NCI-H1436 treated with DMSO at 0.1 percent for 48 hours (cell line): ENCODE measurements around the gene ISM1.
"Not testable (repeated sequence)": the region's sequence is repeated elsewhere in the genome, so short reads cannot be mapped to it uniquely, and the experiment has no call there.

Experiments
- DNase-seq: peaks from one replicate; lab custom pipeline; 2025; lab: John Stamatoyannopoulos, UW

ISM1 gene

DNA sequence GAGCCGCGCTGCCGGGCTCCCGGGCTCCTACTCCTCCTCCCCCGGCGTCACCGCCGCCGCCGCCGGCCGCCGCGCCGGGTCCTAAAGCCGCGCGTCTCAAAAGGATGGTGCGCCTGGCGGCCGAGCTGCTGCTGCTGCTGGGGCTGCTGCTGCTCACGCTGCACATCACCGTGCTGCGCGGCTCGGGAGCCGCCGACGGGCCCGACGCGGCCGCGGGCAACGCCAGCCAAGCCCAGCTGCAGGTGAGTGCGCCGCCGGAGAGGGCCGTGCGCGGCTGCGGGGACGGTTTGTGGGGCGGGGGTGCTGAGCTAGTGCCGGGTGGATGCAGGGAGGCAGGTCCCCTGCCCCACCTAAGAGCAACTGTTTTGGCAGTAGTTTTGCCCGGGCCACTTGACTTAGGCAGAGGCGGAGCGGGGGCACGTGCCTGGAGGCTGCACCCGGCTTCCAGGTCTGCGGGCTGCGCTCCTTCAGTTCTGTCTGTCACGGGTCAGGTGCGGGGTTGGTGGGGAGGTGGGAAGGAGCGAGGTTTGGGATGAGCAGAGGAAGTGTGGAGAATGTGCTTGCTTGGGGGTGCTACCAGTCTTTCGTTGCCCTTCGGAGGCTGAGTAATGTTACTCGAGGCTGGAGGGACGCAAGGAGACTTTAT is 722 bp downstream of the ISM1 start:
- no peak for DNase-seq

DNA sequence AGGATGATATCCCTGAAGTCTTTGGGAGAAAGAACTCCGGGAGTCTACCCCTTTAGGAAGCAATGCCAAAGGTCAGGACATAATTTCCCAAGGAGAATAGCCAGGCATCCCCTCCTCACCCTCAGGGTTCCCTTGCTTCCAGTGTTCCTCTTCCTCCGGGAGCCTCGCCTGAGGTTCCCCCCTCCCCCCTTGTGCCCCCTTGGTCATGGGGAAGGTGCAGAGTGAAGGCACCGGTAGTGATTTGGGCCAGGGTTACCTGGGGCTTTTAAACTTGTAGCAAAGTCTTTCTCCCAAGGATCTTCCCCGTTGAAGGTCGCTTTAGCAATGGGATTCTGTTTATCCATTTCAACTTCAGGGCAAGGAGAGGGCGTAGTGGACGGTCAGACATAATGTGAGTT is 1.2 kb downstream of the ISM1 start:
- DNase-seq, result no peak

DNA sequence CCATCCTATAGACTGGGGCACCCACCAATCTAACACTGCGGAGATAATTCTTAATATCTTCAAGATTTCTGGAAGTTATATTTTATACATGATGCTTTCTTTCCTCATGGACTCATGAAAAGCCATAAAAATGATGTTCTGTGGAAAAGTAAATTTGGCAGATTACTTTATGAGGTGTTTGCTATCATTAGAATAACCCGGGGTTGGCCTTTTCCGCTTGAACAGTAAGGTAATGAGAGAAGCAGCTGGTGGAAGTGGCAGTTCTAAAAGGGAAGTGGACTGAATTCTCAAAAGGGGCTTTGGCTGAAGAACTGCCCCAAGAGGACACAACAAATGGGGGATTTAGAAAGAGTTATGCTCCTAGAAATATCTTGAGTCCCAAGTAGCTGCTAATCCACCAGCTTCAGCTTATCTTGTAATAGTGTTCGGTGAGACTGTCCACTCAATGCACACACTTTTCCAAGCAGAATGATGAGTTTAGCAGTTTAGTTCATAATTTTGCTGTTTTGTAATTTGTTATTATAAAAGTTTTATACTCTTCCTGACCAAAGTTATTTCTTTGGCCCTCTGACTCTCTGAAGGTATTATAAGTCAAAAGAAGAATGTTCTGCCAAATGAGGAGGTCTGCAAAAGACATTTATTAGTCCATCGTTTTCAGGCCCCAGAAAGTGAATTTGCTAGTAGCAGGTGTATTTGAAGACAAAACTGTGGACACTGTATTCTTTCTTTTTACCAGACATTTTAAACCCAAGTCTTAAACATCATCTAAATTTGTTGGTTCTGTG is 2.9 kb downstream of the ISM1 start:
- no peak for DNase-seq

DNA sequence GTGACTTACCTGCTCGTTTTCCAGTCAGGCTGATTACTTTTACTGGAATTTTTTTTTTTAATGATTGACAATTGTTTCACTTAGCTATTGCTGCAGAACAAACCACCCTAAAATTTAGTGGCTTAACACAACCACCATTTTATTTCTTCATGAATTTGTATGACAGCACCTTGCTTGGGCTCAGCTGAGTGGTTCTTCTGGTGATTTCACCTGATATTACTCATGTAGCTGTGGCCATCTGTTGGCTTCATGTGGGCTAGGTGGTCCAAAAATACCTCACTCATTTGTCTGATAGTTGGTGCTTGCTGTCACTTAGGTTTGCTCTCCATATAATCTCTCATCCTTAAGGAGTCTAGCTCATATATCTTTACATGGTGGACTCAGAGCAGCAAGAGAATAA is 5.3 kb downstream of the ISM1 start:
- no peak for DNase-seq

DNA sequence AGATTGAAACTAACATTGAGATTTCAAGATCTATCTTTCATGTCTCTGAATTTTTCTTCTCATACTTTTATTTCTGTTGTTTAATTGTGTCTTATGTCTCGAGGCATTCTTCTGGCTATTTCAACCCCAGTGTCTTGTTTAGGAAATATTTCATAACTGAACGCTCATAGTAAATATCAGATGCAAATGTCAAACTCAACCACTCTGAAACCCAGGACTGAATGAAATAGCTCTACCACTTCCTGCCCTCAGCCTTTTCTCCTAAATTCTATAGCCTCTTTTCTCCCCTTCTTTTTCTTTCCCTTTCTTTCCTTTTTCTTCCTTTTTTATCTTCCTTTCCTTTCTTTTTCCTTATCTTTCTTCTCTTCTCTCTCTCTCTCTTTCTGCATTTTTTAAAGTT is 7.7 kb downstream of the ISM1 start:
- DNase-seq, result no peak

DNA sequence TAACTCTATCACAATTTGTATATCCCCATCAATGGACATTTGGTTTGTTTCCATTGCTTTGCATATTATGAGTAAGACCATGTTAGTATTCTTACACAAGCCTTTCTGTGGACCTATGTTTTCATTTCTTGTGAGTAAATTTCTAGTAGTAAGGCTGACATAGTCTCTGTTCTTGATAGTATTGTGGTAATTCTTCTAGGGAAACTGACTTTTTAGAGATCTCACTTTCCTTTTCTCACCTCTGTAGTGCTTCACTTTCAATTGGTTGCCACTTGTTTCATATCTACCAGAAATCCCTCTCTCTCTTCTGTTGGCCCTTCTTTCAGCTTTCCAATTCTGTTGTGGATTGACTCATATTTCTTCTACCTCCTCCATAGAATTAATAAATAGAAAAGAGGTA is 8.5 kb downstream of the ISM1 start:
- DNase-seq, result no peak

DNA sequence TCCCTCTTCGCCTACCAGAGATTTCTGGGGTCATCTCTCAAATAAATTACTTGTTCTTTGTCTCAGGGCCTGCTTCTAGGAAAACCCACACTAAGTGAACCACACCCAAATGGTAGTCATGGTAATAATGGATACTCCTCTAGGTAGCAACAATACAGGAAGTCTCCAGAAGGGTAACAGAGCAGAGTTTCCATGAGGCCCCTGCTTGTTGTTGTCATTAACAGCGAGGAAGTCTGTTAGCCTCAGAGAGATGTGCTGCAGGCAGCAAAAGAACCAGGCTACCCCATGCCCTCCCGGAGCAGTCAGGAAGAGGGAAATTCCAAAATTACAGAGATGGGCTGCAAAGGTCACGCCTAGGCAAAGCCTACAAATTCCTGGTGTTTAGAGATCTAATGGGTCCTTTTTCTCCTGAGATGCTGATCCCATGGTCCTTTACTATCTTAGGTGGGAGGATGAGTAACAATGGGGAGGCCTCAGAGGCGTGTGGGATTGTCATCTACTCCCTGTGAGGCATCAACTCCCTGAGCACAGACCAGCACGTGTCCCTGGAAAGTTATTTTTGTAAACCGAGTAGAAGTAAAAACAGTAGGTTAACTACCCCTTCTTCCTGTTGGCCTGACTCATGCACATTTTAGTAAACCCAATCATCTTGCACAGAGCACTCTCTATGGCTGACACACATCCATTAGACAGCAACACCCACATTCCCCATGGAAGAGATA is 10.1 kb downstream of the ISM1 start:
- no peak for DNase-seq

DNA sequence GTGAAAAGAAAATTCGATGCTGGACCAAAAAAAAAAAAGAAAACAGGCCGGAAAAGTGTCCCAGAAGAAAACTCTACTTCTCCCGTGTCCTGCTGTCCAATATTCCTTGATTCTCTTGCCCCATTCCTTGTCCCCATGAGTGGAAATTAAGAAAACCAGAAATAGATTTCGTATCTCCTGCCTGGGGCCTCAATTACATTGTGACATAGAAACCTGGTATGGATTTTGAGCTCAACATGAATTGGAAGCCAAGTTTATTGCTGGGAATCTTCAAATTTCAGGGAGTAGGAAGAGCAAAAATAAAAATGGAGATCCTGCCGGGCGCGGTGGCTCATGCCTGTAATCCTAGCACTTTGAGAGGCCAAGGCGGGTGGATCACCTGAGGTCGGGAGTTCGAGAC is 11.9 kb downstream of the ISM1 start:
- DNase-seq, result no peak

DNA sequence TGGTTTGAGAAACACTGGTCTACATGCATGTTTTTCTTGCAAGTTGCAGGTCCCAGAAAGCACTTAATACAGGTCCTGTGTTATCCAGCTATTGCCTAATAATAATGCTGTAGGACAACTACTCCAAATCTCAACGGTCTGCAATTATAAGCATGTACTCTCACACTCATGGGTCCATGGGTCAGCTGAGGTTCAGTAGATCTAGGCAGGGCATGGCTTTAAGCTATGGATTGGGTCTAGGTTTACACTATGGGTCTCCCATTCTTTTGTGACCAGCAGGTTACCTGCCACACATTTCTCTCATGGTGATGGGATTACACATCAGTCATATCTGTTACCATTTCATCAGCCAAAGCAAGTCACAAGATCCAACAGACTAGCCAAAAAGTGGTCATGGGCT is 13.9 kb downstream of the ISM1 start:
- DNase-seq, result no peak

DNA sequence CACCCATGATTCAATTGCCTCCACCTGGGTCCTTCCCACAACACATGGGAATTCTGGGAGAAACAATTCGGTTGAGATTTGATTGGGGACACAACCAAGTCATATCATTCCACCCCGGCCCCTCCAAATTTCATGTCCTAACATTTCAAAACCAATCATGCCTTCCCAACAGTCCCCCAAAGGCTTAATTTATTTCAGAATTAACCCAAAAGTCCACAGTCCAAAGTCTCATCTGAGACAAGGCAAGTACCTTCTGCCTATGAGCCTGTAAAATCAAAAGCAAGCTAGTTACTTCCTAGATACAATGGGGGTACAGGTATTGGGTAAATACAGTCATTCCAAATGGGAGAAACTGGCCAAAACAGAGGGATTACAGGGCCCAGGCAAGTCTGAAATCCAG is 15.3 kb downstream of the ISM1 start:
- not testable (repeated sequence) for DNase-seq

DNA sequence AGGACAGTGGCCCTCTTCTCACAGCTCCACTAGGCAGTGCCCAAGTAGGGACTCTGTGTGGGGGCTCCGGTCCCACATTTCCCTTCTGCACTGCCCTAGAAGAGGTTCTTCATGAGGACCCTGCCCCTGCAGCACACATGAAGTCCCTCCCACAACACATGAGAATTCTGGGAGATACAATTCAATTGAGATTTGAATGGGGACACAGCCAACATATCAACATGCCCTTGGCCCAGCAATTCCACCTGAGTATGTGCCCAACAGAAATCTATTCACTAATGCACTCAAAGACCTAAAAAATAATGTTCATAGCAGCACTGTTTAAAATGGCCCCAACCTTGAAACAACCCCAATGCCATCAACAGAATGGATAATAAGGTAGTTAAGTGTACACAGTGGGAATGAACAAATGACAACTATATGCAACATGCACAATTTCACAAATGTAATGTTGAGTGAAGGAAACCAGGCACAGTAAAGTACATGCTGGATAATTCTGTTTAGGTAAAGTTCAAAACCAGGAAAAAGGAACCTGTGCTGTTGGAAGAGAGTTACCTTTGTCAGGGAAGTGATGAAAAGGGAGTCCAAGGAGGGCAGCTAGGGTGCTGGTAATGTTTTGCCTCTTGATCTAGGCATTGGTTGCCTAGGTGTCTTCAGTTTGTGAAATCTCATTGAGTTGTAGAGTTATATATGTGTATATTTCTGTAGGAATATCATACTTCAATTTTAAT is 16.1 kb downstream of the ISM1 start:
- no peak for DNase-seq

DNA sequence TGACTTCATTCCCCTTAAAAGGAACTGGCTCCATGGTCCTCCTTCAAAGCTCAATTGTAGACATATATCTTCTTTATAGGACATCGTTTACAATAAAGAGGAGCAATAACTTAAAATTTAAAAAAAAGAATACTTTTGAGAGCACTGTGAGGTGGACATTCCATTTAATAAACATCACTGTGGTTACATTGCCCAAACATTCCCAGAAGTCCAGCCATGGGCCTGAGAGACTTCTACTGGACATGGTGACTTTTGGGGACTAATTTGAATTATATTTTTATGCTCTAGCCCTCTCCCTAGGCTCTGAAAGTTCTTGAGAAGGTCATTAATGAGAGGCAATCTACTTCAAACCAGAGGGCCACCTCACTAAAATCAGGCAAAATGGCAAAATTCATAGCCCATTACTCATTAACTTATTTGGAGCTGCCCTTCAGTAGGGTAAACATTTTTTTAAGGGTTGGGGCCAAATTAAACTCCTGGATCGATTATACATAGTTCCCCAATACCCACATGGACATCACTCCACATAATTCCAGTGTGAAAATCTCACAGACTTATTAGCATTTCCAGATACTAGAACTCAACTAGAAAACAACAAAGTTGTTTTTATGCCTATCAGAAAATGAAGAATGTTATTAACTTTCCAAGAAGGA is 17.1 kb downstream of the ISM1 start:
- DNase-seq, result no peak

DNA sequence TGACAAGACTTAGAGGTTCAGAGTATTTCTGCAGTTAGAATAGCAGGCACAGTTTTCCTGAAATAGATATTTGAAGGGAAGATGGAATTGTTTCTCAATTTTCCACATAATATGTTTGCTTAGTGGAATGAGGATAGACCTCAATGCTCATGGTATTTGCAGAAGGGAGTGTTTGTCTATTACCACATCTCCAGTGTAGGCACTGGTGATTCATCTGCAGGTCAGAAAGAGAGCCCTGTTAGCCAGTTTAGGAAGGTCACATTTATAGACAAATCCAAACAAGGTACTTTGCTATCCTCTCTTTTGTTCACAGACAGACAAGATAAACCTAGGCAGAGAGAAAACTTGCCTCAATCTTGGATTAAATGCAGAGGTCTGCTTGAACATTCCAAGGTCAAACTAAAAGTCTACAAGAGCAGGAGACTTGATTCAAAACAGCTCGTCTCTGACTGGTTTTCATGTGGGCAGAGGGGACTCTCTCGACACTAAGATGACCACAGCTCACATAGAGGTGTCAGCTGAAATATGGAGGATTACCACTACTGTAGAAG is 22.8 kb downstream of the ISM1 start:
- DNase-seq, result no peak

DNA sequence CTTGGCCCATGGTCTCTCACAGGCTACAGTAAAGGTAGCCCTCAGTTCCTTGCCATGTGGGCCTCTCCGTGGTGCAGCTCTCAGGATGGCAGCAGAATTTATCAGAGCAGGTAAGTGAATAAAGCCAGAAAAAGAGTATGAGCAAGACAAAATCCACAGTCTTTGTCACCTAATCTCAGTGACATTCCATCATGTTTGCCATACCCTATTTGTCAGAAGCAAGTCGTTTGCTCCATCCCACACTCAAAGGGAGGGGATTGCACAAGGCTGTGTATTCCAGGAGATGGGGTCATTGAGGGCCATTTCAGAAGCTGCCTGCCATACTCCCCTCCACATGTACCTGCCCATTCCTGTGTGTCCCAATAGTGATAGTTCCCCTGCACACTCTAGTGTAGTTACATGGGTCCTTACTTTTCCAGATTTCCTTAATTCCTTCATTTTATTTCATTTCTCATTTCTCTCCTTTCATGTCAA is 24.2 kb downstream of the ISM1 start:
- no peak for DNase-seq

DNA sequence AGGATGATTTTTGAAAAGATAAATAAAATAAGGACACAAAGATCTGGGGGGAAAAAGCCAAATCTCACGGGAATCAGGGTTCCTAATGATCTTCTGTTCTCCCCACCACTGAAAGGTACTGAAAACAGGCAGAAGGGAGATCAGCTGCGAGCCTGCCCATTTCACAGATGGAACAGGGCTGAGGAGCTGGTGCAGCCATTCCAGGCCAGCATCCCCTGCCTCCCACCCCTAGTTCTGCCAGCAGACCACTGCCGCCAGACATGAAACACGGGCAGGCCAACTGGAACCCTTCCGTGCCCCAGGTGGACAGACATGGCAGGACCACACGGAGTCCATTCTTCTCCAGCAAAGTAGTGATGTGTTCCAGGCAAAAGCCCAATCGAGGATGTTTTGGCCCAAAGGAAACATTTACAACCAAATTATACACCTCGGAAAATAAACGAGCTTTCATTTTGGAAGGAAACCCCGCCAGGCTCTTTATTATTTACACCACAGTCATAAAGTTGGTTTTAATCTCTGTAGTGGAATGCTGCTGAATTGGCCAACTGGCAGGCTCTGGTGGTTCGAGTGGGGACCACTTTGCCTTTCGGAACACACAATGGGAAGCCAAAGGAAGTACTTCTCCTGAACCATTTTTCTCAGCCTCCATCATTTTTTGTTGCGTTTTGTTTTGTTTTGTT is 28.2 kb downstream of the ISM1 start:
- no peak for DNase-seq

DNA sequence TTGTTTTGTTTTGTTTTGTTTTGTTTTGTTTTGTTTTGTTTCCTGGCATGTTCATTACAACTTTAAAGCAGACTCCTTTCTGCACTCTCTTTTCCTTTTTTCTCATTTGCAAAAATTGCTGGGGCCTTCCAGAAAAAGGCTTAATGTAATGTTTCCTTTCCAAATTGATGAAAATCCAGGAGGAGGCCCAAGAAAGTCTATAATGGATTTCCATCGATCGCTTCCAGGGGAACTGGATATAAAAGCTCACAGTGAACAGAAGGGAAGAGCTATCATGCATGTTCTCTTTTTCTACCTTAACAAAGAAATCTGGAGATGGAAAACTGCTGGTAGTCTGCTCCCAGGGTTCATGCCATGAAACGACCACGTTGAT is 28.7 kb downstream of the ISM1 start:
- DNase-seq, result no peak

DNA sequence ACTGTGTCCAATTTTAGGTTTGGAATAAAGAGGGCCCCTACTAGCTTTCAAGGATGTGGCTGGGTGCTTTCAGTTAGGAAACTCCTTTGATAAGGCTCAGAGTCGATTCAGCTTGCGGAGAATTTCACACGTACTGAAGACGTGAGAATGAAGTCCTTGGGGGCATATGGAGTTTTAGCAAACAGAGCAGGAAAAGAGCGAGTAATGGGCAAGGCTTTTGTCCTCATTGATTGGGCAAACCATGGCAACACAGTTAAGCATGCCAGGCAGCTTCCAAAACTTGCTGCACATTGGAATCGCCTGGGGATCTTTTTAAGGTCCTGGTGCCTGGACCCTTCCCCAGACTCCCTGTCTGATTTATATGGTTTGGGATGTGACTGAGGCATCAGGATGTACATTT is 29.2 kb downstream of the ISM1 start:
- DNase-seq, result no peak

DNA sequence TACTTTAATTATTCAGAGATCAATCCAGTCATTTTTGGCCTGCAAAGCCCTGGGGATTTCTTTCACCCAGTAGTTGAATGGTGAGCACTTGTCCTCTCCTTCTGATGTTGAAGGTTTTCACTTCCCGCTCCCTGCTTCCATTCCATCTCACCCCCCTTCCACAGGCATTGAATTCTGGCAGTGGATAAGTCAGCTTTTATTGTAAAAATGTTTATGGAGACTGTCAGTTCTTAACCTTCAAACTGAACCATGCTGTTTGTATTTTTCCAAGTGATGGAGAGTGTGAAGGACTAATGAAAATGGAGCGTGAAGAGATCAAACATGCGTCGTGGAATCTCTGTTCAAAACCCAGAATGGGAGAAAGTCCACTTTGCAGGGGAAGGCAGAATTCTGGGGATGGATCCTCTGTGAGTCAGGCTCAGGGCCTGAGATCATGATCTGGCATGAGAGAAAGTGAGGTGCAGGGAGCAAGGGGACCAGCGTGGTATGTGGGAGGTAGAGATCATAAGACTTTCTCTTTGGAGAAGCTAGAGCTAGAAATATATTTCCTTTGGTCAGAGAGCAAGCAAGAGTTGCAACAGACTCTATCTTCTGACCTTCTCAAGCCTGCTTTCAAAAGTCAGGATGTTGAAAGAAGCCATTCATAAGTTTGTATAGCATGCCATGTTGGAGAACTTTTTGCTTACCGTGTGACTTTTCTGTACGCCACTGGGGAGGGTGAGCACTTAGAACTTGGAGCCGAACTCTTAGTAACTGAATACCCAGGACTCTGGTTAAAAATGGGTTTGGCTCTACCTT is 30.2 kb downstream of the ISM1 start:
- DNase-seq, result no peak

DNA sequence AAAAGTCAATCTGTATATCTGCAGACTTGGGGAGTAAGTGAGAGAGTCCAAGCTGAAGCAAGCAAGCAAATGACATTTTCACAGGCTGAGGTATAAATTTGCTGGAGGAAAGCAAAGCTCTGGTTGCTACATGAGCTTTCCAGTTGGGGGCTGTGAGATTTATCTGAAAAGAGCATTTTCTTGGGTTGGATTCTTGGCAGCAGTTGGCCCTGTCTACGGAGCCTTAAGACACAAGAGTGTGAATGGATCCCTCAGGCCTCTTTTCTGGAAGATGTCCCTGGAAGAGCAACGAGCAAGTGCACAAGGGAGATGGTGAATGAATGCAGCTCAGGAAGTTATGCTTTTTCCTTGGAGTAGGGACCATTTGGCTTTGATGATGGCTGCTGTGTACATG is 30.8 kb downstream of the ISM1 start:
- no peak for DNase-seq

DNA sequence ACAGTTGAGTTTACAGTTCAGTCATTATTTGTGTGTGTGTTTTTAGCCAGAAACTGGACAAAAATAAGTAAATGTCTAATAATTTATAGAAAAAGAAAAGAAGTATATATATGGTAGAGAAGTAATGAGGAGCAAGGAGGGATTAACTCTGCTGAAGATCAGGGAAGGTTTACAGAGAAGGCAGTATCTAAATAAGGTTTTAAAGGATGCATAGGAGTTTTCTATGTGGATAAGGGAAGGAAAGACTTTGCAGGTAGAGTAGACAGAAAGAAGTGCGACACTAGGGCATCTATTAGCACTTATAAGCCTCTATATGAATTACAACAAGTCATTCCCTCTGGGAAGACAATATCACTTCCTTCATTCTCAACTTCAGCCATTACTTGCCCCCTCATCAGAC is 34.3 kb downstream of the ISM1 start:
- DNase-seq, result no peak
